Kidney epithelial cell (primary cell): ENCODE data around the gene DMXL2. TPM values are rescaled to one million over a fixed set of nuclear protein-coding genes. Genes with fewer than 3 reads are reported as not detected.

Experiments used
- DNase-seq: peaks from one replicate; pipeline ENCODE4 v3.0.0-alpha.2; 2010; ENCODE audit warnings: low read depth
- H3K27me3 ChIP-seq: 2 replicates; pipeline ENCODE4 v1.6.0; 2011; ENCODE audit warnings: low read length; ENCODE audit not compliant: control insufficient read depth, insufficient read depth
- H3K36me3 ChIP-seq: 2 replicates; pipeline ENCODE4 v1.5.1; 2011; ENCODE audit warnings: low read length; ENCODE audit not compliant: control insufficient read depth, insufficient read depth
- H3K4me3 ChIP-seq: 2 replicates; pipeline ENCODE4 v1.5.1; 2011; ENCODE audit warnings: low read depth, mild to moderate bottlenecking, control low read depth, low read length
- total RNA-seq: library from RNA; depleted of rRNA; stranded (reverse); fragments of >200 nt; gene quantifications from 2 replicates; pipeline ENCODE4 v1.2.3, GENCODE V29; 2015
- TF ChIP-seq, protein P1 (sequence below): IDR thresholded peaks from 2 replicates; pipeline ENCODE4 v1.5.1; 2011; ENCODE audit warnings: mild to moderate bottlenecking, moderate library complexity, low read length, control low read depth, inconsistent platforms; ENCODE audit not compliant: insufficient read depth, poor library complexity, severe bottlenecking

DMXL2 gene
- total RNA-seq, 1 donor from 2014 or later, result 31.7 TPM

DNA sequence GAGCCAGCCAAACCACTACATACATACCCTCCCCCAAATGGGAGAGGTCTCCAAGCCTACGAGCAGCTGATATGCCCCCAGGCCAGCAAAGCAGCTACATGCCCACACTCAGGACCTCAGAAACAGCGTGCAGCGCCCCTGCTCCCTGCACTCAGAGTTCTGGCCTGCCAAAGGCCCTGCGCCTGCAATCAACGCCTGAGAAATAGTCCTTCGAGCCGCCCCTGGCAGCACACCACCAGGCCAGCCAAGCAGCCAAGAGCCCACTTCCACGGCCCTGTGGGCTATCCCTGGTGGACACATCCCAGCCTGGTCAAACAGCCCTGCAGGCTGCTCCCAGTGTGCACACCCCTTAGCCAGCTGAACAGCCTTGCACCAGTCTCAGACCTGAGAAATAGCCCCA is 139.1 kb downstream of the DMXL2 start:
- H3K4me3 ChIP-seq, result no peak overlapping the region
- H3K36me3 ChIP-seq, result no peaks in the 10 kb centered on the region
- H3K27me3 ChIP-seq, result no peaks in the 10 kb centered on the region
- TF ChIP-seq, protein P1, sequence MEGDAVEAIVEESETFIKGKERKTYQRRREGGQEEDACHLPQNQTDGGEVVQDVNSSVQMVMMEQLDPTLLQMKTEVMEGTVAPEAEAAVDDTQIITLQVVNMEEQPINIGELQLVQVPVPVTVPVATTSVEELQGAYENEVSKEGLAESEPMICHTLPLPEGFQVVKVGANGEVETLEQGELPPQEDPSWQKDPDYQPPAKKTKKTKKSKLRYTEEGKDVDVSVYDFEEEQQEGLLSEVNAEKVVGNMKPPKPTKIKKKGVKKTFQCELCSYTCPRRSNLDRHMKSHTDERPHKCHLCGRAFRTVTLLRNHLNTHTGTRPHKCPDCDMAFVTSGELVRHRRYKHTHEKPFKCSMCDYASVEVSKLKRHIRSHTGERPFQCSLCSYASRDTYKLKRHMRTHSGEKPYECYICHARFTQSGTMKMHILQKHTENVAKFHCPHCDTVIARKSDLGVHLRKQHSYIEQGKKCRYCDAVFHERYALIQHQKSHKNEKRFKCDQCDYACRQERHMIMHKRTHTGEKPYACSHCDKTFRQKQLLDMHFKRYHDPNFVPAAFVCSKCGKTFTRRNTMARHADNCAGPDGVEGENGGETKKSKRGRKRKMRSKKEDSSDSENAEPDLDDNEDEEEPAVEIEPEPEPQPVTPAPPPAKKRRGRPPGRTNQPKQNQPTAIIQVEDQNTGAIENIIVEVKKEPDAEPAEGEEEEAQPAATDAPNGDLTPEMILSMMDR, result no peak
- DNase-seq, result no peak

DNA sequence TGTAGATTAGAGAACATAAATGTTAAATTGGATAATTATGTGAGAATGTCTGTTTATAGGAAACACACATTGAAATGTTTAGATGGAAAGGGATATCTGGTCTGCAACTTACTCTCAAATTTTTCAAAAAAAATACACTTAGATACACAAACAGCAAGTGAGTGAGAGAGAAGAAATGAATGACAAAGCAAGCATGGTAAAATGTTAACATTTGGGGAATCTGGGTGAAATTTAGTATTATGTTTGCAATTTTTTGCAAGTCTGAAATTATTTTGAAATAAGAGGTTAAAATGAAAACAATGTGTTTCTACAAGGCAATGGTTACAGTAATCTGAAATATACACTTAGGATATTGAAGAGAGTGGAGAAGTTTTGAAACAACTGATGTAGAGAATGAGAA is 146.8 kb downstream of the DMXL2 start:
- DNase-seq, result no peak
- no peaks in the 10 kb centered on the region for H3K36me3 ChIP-seq

DNA sequence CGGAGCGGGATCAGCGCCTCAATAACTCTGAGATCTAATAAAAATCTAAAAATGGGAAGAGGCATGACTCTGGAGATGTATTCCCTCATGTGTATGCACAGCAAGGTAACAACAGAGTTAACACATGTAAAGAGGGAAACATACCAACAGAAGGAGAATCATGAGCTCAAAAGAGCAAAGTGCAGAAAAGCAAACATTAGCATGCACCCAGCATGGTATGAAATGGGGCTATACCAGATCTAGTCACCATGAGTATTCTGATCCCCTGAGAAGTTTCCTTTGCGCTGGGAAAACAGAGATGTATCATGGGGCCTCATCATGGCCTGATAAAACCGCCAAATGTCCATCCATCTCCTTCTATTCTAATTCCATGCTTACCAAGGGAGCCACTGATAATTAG is 152.1 kb downstream of the DMXL2 start:
- Histone ChIP-seq H3K27me3 (no peaks in the 10 kb centered on the region), H3K36me3 (no peaks in the 10 kb centered on the region), H3K4me3 (no peak overlapping the region)
- no peak for DNase-seq
- TF ChIP-seq, protein P1, result no peak

More for the DNA sequence above, 146.8 kb downstream of the DMXL2 start:
- Histone ChIP-seq H3K4me3 (no peak overlapping the region), H3K27me3 (no peaks in the 10 kb centered on the region)
- TF ChIP-seq, protein P1, result no peak

DNA sequence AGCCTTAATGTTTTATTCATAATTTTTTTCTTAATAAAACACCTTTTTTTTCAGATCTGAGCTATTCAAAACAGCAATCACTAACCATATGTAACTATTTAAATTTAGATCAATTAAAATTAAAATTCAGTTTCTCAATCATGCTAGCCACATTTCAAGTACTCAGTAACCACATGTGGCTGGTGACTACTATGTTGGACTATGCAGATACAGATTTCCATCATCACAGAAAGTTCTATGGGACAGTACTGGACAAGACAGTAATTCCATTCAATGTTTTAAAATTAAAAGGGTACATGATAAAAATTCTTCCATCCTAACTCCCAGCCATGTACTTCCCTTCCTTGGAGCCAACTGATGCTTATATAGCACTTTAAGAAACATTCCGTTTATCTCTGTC is 161.8 kb downstream of the DMXL2 start:
- no peak for DNase-seq
- no peaks in the 10 kb centered on the region for H3K27me3 ChIP-seq
- H3K36me3 ChIP-seq, result no peaks in the 10 kb centered on the region
- no peak overlapping the region for H3K4me3 ChIP-seq
- TF ChIP-seq, protein P1, result no peak

DNA sequence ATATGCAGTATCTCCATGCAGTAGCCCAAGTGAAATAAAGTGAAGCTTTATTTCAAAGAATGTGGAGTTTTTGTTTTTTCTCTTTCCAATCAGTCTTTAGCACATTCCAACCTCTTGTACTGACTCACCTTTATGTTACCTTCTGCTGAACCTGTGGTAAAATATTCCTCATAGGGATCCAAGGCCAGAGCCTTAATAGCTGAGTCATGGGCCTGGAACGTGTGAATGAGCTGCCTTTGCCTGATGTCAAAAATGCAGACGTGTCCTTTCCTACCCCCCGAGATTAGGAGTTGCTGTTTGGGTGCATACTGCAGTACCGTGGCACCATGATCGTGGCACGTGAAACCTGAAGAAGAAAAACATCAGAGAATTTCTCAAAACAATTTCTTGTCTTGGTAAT is 172.6 kb downstream of the DMXL2 start:
- Histone ChIP-seq H3K4me3 (no peak overlapping the region), H3K36me3 (no peaks in the 10 kb centered on the region), H3K27me3 (no peaks in the 10 kb centered on the region)
- DNase-seq, result peak; percentile 29
- TF ChIP-seq, protein P1, result no peak

DNA sequence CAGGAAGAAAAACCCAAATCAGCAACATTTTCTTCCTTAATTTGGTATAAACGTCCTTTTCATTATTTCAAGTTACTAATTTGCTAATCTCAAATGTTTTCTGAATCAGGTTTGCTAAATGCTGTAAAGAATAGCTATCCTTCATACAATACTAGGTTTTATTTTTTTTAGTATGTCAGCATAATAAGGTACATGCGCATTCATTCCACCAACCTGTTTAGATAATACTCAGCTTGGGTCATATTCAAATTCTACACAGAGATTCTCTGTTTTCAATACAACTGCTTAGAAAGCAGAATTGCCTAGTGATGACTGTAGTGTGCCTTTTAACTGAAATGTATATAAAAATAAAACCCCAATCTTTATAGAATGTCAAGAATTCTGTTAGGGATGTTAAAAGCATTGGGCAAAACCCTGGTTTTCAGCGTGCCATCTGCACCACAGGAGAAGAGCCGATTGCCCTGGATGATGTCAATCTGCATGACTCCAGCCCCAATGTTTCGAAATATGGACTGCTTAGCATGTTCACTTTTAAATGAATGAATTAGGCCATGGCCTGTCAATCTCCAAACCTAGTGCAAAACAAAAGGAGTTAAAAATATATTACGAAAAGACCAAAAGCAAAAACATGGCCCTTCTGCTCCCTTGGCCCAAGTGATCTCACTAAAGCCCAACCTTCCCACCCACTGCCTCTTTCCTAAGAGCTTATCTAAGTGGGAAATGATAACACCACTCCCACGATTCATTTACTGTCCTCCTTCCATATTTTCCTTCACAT is 173.8 kb downstream of the DMXL2 start:
- Histone ChIP-seq H3K27me3 (no peaks in the 10 kb centered on the region), H3K36me3 (no peaks in the 10 kb centered on the region), H3K4me3 (no peak overlapping the region)
- DNase-seq, result no peak
- TF ChIP-seq, protein P1, result no peak
